GM21367 (cell line): Measurements from ENCODE around the gene TOM1L2.

Experiments
- ATAC-seq: cut with Tn5 transposase; IDR thresholded peaks from one replicate; pipeline ENCODE4 v1.9.1; 2021; ENCODE audit not compliant: unreplicated experiment

The TOM1L2 gene

DNA sequence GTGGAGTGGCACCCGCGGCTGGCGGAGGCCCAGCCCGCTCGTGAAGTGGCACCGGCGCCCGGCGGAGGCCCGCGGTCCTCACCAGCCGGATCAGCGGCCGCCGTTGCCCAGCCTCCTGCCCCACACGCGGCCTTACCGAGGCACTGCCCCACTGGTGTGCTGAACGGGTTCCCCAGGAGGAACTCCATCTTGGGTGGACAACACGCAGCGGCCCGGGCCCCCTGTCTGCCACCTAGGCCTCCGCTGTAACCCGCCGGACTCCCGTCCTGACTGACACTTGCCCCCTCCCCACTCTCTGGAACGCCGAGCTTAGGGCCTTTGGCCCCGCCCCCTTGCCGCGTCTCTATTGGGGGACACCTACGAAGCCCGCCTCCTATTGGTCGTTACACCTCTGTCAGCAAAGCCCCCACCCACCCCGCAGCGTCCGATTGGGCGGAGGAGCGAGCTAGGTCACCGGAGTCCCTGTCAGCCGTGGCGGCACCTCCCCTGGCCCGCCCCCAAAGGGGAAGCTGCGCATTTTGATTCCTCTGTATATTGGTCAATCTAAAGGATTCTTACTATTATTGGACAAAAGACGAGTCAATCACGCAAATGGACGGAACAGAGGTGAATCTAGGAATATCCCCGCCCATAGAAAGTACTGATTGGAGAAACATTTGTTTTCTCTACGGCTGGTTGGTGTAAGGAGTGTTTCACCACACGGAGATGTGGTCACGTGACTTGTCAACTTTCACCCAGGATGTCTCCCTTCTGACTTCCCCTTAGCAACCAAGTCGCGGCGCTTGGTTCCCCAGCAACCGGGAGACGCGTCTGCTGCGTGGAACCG lies at the start of gene TOM1L2, which contains the start of gene DRC3:
Gene TOM1L2 (minus strand): TSS at position 275 of the 826 bp plus-strand sequence. CDS start 87 bp downstream, at position 188.
Gene DRC3 (plus strand): TSS at position 737 of the 826 bp plus-strand sequence. CDS start 4,737 bp downstream, outside the sequence.
- peak; percentile 80 for ATAC-seq

DNA sequence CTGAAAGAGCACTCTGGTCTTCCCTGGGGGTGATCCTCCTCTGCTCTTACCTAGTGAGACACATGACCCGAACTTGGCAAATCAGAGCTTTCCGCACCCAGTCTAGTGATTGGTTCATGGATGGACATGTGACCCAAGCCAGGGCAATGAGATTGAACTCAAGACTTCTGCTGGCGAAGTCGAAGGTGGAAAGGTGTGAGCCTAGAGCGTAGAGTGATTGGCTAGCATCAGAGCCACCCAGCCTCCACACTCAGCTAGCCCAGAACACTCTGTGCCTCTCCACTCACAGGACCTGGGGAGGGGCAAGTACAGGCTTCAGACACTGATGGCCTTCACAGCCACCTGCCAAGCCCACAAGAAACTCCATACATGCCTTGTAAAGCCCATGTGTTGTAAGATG lies 49.2 kb upstream of the TOM1L2 start:
- no peak for ATAC-seq

DNA sequence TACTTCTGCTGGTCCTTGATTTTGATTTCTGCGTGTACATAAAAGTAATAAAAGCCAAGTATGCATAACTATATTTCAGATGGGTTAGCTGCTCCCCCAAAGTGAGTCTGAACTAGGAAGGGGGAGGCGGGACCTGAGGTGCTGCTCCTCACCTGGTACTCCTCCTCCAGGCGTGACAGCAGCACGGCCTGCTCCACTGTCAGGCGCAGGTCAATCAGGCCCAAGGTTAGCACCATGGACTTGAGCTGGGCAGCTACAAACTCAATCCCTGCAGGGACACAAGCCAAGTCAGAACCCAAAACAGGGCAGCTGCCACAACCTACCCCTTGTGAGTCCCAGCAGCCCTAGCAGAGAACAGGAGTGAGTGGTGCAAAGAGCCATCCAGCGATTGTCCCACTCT lies 48.8 kb upstream of the TOM1L2 start:
- no peak for ATAC-seq

DNA sequence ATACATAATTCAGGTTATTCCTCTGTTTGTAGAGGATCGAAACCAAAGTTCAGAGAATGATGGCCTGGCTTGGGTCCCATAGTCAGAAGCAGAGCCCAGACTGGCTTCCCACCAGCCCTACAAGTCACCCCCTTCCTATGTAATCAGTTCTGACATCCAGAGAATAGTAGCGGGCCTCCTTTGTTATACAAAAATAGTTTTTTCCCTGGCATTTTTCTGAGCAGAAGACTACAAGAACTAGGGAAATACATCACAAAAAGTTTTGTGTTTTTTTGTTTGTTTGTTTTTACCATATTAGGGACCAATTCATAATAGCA lies 47.6 kb upstream of the TOM1L2 start:
- ATAC-seq = no peak

DNA sequence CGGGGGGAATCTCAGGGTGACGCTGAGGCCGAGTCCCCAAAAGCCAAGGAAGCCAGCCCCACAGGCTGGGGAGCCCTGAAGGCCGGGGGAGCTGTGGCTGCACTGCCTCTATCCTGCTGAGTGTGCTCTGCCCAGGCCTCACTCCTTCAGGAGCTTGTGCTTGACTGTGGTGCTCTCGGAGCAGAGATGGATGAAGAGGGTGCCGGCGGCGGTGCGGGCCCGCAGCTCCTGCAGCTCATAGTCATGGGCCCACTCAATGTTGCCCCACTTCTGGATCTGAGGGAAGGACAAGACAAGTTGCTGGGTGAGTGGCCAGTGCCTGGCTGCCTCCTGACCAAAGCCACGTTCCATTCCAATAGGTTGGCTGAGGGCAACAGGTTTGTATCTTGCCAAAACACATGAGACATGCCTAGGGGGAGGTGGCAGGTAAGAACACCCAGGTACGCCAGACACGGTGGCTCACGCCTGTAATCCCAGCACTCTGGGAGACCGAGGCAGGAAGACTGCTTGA lies 46.3 kb upstream of the TOM1L2 start:
- no peak for ATAC-seq

DNA sequence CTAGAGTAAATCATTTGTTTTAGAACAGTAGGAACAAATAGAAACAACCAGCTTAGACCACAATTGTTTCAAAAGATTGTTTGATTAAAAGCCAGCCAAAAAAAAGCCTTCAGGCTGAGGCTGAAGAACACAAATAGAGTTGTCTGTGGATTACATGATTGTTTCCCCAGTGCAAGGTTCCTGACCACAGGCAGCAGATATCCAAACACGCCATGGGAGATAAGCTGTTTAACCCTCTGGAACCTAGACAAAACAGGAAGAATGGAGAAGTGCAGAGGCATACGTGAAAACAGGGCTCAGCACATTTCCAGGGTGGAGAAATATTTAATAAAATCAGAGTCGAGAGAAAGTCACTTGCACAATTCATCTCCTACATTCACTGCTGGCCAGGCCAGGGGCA lies 45.8 kb upstream of the TOM1L2 start:
- ATAC-seq = no peak

DNA sequence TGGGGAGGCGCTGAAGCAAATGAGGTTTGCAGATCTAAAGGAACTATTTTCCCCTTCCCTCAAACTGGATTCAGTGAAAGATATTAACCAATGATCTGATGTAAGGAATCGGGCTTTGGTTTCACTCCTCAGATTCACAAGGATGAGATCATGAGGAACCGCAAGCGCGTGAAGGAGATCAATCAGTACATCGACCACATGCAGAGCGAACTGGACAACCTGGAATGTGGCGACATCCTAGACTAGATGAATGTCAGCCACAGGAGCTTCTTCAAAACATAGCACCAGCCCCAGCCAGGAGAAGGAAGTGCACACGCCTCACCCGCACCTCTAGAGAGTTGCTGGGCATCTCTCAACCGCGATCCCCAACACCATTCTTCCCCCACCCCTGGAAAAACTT lies 44.2 kb upstream of the TOM1L2 start:
- no peak for ATAC-seq

DNA sequence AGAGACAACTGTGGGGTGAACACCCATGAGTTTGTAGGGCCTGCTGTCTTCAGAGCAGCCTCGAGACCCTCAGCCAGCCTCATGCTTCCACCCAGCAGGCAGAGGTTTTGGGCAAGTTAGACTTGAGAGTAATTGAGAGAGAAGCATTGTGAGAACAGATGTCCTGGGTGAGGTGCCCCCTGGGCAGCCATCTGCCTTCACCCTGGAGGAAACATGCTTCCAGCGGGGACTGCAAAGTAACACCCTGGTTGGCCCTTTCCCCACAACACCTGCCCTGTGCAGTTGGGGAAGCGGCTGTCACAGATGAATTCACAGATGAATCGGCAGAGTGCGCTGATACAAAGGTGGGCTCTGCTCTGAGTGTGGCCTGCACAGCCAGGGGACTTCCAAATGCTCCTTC lies 43.4 kb upstream of the TOM1L2 start:
- ATAC-seq = no peak

DNA sequence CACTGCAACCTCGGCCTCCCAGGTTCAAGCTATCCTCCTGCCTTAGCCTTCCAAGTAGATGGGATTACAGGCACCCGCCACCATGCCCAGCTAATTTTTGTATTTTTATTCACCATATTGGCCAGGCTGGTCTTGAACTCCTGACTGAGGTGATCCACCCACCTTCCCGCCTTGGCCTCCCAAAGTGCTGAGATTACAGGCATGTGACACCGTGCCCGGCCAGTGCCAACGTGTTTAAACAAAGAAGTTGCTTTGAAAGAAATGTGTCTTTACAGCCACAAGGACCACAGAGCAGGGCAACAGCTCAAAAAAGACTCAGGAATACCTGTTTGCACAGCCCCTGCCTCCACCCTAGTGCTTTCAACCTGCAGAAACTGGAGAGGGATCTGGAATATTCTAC lies 41.8 kb upstream of the TOM1L2 start:
- ATAC-seq = no peak

DNA sequence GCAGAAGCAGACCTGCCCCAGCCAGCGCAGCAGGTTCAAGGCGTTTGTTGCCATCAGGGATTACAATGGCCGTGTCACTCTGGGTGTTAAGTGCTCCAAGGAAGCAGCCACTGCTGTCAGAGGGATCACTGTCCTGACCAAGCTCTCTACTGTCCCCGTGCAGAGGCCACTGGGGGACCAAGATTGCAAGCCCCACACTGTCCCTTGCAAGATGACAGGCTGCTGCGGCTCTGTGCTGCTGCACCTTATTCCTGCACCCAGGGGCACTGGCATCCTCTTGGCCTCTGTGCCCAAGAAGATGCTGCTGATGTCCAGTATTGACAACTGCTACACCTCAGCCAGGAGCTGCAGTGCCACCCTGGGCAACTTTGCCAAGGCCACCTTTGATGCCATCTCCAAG lies 39.1 kb upstream of the TOM1L2 start:
- no peak for ATAC-seq

DNA sequence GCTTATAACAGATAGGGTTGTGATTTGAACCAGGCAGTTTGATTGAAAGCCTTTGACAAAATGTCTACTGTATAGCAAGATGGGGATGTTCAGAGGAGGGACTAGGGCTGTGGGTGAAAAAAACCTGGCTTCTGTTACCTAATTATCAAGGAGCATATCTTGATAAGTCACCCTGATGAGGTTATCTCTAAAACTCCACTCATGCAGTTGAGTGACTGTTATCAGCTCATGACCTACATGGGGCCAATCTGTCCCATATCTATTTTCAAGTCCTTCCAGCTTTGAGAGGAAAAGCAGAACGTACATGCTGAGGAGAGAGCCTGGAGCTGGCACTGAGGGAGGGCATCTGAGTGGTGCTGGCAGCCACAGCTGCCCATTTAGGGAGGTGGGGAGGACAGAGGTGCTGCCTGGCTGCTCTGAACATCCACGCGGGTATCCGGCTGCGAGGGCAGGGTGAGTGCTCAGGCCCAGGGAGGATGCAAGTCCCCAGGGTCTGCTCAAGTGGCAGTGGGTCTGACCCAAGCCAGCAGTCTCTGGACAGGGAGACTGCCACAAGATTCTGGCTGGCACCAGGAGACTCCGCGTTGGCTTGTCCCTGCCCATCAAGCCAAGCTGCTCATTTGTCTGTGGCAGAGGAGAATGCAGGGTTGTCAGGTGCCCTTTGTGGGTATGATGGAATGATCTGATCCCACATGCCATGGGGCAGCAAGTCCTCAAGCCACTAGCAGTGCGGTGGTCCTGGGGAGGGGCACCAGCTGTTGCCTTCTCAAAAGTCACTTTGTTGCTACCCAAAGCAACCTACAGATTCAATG lies 37.6 kb upstream of the TOM1L2 start:
- no peak for ATAC-seq

DNA sequence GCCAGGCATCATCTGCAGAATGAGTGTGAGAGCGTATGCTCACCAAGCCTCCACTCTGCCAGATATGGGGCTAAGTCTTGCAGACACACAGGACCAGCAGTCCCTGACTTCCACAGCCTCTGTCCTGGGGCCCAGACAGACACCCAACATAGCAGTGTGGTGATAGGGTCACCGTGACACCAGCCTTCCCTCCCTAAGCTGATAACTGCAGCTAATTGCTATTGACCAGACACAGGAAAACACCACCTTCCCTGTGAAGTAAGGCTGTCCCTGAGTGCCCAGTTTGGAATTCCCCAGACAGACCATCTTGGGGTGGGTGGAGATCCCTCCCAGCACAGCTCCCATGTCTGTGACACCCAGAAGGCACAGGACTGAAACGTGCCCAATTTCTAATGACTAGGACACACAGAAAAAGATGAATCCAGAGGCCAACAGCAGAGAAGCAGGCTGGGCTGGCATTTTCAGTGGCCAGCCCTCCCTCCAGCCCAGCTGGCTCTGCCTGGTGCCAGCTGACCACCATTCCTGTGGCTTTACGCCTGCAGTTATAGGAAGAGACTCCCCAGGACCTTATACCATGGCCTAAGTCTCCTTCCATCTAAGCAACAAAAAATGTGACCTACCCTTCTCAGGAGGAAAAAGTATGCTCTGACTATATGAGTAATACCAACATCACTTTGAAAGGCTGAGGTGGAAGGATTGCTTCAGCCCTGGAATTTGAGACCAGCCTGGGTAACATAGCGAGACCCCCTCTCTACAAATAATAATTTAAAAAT lies 36.5 kb upstream of the TOM1L2 start:
- ATAC-seq = no peak

DNA sequence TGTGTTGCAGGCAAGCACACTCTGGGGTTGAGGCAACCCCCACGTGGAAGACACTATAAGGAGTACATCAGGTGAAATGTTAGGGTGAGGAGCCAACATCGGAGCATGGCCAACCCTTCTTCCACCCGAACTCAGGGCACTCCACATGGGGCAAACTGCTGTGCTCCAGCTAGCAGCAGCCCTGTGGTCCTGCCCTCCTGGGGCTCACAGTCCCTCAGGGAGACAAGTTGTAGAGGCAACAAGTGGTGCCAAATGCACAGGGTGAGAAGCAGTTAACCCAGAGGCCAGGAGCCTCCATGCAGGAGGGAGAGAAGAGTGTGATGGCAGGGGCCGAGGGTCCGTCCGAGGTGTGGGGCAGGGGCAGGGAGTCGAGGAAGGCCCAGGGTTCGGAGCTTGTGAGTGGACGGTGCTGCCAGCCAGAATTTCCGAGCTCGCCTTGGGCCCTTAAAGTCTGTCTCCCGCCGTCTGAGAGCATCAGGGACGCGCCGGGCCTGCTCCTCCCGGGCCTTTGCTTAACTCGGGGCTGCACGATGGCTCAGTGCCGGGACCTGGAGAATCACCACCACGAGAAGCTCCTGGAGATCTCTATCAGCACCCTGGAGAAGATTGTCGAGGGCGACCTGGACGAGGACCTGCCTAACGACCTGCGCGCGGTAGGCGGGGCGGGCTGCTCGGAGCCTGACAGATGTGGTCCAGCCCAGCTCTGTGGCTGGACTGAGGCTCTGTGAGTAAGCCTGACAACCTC lies 34.5 kb upstream of the TOM1L2 start:
- ATAC-seq = no peak

DNA sequence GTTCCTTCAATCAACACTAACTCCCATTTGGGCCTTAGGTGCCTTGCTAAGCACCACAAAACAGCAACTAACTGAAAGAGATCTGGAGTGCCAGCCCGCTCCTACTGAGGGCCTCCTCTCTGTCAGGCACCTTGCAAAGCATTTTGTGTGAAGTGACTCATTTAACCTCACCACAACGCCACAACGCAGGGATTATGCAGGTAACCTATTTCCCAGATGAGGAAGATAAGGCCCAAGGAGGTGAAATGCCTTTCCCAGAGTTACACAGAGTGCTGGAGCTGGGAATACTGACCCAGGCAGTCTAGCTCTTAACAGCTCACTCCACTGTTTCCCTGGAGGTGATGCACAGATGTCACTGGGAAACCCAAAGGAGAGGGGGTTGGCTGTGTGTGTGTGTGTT lies 33.3 kb upstream of the TOM1L2 start:
- ATAC-seq = no peak

DNA sequence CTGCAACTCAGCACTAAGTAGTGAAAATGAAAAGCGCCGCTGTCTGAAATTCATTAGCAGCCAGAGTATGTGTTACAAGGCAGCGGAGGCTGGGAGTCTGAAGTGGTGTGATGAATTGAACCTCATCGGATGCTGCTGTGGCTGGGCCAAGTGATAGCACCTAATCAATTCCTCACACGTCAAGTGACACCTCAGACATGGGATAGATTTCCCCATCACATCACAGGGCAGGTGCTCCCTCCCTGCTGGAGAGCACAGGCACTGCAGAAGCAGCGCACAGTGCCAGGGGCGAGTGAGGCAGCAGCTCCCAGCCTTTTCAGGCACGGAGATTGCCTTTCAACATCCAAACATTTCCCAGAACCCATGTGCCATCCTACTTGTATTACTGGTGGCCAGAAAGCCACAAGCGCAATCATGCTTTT lies 32.7 kb upstream of the TOM1L2 start:
- no peak for ATAC-seq

DNA sequence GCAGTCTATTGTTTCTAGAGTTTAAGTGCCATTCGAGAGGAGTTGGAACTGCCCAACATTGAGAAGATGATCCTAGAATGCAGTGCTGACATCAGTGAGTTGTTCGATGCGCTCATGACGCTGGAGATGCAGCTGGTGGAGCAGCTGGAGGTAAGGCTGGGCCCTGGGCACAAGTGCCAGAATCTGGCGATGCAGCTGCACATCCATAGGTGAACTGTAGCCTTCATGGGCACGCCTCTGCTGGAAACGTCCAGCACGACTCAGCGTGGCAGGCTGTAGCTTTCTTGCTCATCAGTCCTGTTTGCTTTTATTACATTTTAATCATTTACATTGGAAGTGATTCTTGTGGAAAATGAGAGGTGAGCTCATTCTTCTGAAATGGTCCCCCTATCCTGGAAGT lies 32.1 kb upstream of the TOM1L2 start:
- no peak for ATAC-seq

DNA sequence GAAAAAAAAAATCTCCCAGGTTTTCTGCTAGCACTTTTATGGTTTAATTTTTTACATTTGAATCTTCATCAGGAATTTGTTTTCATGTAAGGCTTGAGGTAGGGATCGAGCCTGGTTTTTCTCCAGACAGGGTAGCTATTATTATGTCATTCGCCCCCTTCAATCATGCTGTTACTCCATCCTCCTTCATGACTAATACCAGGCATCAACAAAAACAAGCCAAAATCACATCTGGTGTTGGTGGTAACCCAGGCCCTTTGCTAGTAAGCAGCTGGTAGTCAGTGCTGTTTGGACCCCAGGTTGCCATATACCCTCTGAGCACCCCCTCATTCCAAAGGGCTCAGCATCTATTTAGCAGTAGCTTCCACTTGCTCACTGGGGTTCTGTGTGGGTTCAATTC lies 30.0 kb upstream of the TOM1L2 start:
- no peak for ATAC-seq

DNA sequence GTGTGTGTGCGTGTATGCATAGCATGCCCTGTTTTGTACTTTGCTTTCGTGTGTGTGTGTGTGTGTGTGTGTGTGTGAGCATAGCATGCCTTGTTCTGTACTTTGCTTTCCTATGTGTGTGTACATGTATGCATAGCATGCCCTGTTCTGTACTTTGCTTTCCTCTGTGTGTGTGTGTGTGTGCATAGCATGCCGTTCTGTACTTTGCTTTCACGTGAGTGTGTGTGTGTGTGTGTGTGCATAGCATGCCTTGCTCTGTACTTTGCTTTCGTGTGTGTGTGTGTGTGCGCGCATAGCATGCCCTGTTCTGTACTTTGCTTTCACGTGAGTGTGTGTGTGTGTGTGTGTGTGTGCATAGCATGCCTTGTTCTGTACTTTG lies 27.8 kb upstream of the TOM1L2 start:
- ATAC-seq = no peak

DNA sequence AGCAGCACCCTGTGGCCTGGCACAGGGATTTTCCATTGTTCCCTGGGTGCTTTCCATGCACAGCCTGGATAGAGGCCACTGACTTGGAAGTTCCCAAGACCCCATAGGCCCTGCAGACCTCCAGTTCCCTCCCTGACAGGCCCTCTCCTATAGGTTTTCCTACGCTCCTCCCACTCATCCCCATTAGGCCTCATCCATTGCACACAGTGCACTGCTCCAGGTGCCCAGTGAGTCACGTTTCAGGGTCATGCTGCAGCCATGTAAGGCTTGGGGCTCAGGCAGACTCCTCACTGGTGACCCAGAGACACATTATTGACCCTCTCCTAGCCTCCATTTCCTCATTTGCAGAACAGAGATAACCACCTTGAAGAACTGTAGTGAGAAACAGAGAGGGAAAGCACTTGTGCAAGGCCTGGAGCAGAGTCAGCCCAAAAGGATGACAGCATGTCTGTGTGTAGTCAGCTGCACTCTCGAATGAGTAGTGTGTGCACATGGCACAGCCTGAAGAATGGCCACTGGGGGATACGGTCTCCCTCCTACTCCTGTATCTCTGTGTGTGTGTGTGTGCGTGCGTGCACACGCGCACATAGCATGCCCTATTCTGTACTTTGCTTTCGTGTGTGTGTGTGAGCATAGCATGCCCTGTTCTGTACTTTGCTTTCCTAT lies 27.3 kb upstream of the TOM1L2 start:
- ATAC-seq = no peak

DNA sequence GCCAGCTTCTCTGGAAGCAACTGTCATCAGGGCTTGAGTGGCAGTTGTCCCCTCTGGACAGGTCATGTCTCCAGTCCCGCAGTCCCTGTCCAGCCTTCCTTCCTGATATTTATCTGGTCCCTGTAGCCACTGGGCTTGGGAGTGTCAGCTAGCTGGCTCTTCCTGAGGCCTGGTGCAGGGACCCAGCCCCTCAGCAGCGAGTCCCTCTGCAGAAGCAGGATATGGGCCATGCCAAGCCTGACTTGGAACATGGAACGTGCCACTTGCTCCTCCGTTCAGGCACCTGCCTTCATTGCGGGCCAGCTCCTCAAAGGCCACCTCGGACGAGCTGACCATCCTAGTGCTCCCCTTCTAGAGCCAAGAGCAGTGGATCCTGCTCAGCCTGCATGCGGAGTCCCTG lies 26.7 kb upstream of the TOM1L2 start:
- ATAC-seq = no peak
